Subcutaneous adipose tissue (tissue), 4 donors: Measurements from ENCODE around the gene CARNS1. TPM values are rescaled to one million over a fixed set of nuclear protein-coding genes. Genes with fewer than 3 reads are reported as not detected.

Experiments used
- total RNA-seq, 4 donors: library from RNA; depleted of rRNA; stranded (reverse); fragments of >200 nt; gene quantifications; one replicate each; pipeline ENCODE4 v1.1.0, GENCODE V29; 2016
- TF ChIP-seq, protein P1 (sequence below): fragments of 450-650 bp; IDR thresholded peaks from one replicate; pipeline ENCODE4 v1.5.1; 2016; ENCODE audit warnings: low read depth, mild to moderate bottlenecking, control low read depth, antibody characterized with exemption, moderate library complexity

Gene CARNS1
- under 1 TPM in 3 of 4 donors, not detected in 1; 0.17 to 0.38 (median 0.22) TPM for total RNA-seq

GRCh38 chr11:67415501-67416304 is at the start of gene CARNS1:
CARNS1 (plus strand) TSS chr11:67415678; CDS start chr11:67416200, 522 bp downstream.
- TF ChIP-seq, protein P1, sequence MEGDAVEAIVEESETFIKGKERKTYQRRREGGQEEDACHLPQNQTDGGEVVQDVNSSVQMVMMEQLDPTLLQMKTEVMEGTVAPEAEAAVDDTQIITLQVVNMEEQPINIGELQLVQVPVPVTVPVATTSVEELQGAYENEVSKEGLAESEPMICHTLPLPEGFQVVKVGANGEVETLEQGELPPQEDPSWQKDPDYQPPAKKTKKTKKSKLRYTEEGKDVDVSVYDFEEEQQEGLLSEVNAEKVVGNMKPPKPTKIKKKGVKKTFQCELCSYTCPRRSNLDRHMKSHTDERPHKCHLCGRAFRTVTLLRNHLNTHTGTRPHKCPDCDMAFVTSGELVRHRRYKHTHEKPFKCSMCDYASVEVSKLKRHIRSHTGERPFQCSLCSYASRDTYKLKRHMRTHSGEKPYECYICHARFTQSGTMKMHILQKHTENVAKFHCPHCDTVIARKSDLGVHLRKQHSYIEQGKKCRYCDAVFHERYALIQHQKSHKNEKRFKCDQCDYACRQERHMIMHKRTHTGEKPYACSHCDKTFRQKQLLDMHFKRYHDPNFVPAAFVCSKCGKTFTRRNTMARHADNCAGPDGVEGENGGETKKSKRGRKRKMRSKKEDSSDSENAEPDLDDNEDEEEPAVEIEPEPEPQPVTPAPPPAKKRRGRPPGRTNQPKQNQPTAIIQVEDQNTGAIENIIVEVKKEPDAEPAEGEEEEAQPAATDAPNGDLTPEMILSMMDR, result no peak

DNA sequence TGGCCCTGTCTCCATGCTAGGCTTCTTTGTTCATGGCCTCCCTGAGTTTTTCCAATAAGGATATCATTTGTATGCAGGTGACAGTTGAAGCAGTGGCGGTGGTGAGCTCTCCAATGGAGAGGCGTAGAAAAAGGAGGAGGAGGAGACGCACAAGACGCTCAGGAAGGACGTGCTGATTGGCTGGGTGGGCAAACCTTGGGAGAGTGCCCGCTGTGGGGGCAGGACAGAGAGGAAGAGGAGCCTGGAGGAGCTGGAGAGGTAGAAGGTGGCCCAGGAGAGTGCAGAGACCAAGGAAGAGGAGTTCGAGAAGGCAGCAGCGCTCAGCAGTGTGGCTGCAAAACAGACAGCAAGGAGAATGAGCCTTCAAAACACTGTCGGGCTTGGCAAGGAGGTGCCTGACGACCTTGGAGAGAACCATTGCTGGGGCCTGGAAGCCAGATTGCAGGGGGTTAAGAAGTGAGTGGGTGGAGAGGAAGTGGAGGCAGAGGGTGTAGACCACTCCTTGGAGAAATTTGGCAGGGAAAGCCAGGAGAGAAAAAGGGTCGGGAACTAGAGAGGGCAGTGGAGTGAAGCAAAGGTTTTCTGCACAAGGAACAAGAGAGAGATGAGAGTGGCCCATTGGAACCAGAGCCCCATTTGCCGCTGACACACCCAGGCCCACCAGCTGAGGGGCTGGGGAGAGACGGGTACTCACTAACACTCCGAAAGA is 49.6 kb upstream of the CARNS1 start:
- TF ChIP-seq, protein P1, result no peak

- TF ChIP-seq, protein P1, result no peak
Measured at GRCh38 chr11:67366546-67366945, 48.9 kb upstream of the CARNS1 start.

- TF ChIP-seq, protein P1, result no peak
Measured at GRCh38 chr11:67366961-67367760, 48.3 kb upstream of the CARNS1 start.

DNA sequence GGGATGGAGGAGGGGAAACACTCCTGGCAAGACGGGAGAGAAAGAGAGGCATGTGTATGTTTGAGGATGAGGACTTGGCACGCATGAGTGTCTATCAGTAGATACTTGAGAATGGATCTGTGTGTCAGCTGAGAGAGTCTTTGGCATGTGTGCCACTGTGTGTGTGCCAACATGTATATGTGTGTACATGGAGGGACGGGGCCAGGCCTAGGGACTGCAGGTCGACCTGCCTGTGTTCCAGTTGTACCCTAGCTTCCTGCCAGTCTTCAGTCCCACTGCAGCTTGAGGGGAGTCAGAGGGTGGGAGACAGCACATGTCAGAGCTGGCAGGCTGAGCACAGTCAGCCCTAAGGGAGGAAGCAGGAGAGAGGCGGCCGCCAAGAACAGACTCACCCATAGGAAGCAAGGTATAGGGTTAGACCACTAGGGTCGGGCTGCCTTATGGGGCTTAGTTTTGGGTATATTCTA is 47.7 kb upstream of the CARNS1 start:
- TF ChIP-seq, protein P1, result no peak

DNA sequence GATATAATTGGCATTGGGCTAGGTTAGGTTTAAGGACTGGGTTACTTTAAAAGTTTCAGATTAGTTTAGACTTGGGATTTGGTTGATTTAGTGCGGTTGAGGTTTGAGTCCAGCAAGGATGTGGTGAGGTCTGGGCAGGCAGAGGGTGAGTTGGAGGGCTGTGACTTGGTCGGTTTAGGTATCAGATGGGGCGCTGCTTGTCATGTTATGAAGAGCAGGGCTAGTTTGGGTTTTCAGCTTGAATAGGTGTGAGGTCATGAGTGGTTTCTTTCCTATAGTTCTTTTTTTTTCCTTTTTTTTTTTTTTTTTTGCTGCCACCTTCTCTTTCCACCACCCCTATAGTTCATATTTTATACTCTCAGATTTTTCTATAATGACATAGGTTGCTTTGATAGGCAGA is 46.9 kb upstream of the CARNS1 start:
- TF ChIP-seq, protein P1, result no peak
